Kidney epithelial cell (primary cell): Measurements from ENCODE around the gene KIAA0586. TPM values are rescaled to one million over a fixed set of nuclear protein-coding genes. Genes with fewer than 3 reads are reported as not detected.

Source experiments
- DNase-seq: peaks from one replicate; pipeline ENCODE4 v3.0.0-alpha.2; 2010; ENCODE audit warnings: low read depth
- H3K27me3 ChIP-seq: 2 replicates; pipeline ENCODE4 v1.6.0; 2011; ENCODE audit warnings: low read length; ENCODE audit not compliant: control insufficient read depth, insufficient read depth
- H3K36me3 ChIP-seq: 2 replicates; pipeline ENCODE4 v1.5.1; 2011; ENCODE audit warnings: low read length; ENCODE audit not compliant: control insufficient read depth, insufficient read depth
- H3K4me3 ChIP-seq: 2 replicates; pipeline ENCODE4 v1.5.1; 2011; ENCODE audit warnings: low read depth, mild to moderate bottlenecking, control low read depth, low read length
- CTCF ChIP-seq: IDR thresholded peaks from 2 replicates; pipeline ENCODE4 v1.5.1; 2011; ENCODE audit warnings: mild to moderate bottlenecking, moderate library complexity, low read length, control low read depth, inconsistent platforms; ENCODE audit not compliant: insufficient read depth, poor library complexity, severe bottlenecking
- total RNA-seq: library from RNA; depleted of rRNA; stranded (reverse); fragments of >200 nt; gene quantifications from 2 replicates; pipeline ENCODE4 v1.2.3, GENCODE V29; 2015

The KIAA0586 gene
- total RNA-seq, 1 donor from 2014 or later = 21.4 TPM

GRCh38 chr14:58541633-58542022, 114.1 kb downstream of the KIAA0586 start:
- Histone ChIP-seq H3K36me3 (no peaks in the 10 kb centered on the region), H3K4me3 (no peak overlapping the region), H3K27me3 (no peaks in the 10 kb centered on the region)
- DNase-seq = no peak
- no peak for TF ChIP-seq CTCF

- Histone ChIP-seq H3K27me3 (no peaks in the 10 kb centered on the region), H3K4me3 (no peak overlapping the region), H3K36me3 (no peaks in the 10 kb centered on the region)
- no peak for TF ChIP-seq CTCF
- no peak for DNase-seq
These were observed 115.7 kb downstream of the KIAA0586 start for GRCh38 chr14:58543253-58543652.

GRCh38 chr14:58547649-58548048, 120.1 kb downstream of the KIAA0586 start:
- Histone ChIP-seq H3K4me3 (no peak overlapping the region), H3K36me3 (no peaks in the 10 kb centered on the region), H3K27me3 (no peaks in the 10 kb centered on the region)
- TF ChIP-seq CTCF = no peak
- no peak for DNase-seq

- Histone ChIP-seq H3K36me3 (no peaks in the 10 kb centered on the region), H3K4me3 (no peak overlapping the region), H3K27me3 (no peaks in the 10 kb centered on the region)
- TF ChIP-seq CTCF = no peak
- no peak for DNase-seq
These were observed 121.7 kb downstream of the KIAA0586 start for GRCh38 chr14:58549105-58549757.

GRCh38 chr14:58553959-58554358, 126.4 kb downstream of the KIAA0586 start:
- Histone ChIP-seq H3K36me3 (no peaks in the 10 kb centered on the region), H3K4me3 (no peak overlapping the region)
- TF ChIP-seq CTCF = no peak

GRCh38 chr14:58555647-58556046, 128.1 kb downstream of the KIAA0586 start:
- no peaks in the 10 kb centered on the region for H3K27me3 ChIP-seq
- no peak for DNase-seq
- TF ChIP-seq CTCF = no peak

More at GRCh38 chr14:58553959-58554358, 126.4 kb downstream of the KIAA0586 start:
- no peaks in the 10 kb centered on the region for H3K27me3 ChIP-seq
- DNase-seq = no peak

More at GRCh38 chr14:58555647-58556046, 128.1 kb downstream of the KIAA0586 start:
- Histone ChIP-seq H3K4me3 (no peak overlapping the region), H3K36me3 (no peaks in the 10 kb centered on the region)
